GM10266 (cell line): Measurements from ENCODE around the gene RELN.
"Not testable (repeated sequence)": the region's sequence is repeated elsewhere in the genome, so short reads cannot be mapped to it uniquely, and the experiment has no call there.

ENCODE experiments used
- DNase-seq: peaks from one replicate; pipeline ENCODE4 v3.0.0; 2012; ENCODE audit errors: extremely low spot score
- TF ChIP-seq, protein P1 (sequence below): IDR thresholded peaks from 2 replicates; pipeline ENCODE4 v1.5.1; 2012; ENCODE audit warnings: mild to moderate bottlenecking, low read depth; ENCODE audit not compliant: control insufficient read depth, insufficient read depth; ENCODE audit errors: missing control alignments

The RELN gene

DNA sequence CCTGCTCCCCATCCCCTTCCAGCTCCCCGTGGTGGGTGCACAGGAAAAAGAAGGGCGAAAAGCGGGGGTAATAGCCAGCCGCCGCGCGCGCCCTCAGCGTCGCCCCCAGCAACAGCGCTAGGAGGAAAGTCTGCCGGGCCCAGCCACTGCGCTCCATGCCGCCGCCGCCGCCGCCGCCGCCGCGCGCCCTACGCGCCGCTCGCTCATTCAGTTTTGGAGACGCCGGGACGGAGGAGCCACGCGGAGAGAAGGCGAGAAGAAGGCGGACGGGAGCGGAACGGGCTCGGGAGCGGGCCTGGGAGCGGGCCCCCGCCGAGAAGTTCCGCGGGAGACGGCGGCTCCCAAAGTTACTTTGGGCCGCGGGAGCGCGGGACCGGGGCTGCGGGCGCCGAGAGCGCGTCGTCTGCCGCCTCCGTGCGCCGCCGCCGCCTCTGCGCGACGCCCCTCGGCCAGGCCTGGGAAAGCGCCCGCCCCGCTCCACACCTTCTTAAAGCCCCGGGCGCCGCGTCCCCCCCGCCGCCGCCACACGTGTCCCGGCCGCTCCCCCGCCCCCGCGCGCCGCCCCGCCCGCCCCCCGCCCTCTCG lies at the start of gene RELN:
Gene RELN, minus strand, starts transcription at position 459 of the 585 bp plus-strand sequence. Its CDS starts 302 bp downstream, at position 157.
- TF ChIP-seq, protein P1, sequence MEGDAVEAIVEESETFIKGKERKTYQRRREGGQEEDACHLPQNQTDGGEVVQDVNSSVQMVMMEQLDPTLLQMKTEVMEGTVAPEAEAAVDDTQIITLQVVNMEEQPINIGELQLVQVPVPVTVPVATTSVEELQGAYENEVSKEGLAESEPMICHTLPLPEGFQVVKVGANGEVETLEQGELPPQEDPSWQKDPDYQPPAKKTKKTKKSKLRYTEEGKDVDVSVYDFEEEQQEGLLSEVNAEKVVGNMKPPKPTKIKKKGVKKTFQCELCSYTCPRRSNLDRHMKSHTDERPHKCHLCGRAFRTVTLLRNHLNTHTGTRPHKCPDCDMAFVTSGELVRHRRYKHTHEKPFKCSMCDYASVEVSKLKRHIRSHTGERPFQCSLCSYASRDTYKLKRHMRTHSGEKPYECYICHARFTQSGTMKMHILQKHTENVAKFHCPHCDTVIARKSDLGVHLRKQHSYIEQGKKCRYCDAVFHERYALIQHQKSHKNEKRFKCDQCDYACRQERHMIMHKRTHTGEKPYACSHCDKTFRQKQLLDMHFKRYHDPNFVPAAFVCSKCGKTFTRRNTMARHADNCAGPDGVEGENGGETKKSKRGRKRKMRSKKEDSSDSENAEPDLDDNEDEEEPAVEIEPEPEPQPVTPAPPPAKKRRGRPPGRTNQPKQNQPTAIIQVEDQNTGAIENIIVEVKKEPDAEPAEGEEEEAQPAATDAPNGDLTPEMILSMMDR = no peak
- DNase-seq = peak; percentile 33

DNA sequence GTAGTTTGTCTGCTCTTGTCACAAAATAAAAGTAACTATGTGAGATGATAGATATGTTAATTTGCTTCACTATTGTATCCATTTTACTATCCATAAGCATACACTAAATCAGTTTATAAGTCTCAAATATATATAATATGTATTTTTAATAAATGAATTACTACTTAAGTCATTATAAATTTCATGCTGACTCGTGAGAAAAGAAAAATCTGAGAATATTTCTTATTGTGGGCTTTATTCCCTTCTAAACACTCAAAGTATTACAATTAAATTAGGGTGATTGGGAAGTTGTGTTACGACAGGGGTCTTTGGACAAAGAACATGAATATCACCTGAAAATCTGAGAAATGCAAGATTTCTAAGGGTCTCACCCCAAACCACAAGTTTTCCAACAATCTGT lies 48.7 kb upstream of the RELN start:
- no peak for DNase-seq
- TF ChIP-seq, protein P1 = no peak

DNA sequence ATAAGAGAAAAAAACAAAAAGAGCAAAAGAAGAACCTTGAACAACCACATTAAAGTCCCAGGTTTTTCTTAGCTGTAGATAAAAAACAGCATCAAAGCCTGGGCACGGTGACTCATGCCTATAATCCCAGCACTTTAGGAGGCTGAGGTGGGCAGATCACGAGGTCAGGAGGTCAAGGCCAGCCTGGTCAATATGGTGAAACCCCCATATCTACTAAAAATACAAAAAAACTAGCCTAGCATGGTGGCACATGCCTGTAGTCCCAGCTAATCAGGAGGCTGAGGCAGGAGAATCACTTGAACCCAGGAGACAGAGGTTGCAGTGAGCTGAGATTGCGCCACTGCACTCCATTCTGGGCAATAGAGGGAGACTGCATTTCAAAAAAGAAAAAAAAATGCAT lies 47.4 kb upstream of the RELN start:
- not testable (repeated sequence) for DNase-seq

DNA sequence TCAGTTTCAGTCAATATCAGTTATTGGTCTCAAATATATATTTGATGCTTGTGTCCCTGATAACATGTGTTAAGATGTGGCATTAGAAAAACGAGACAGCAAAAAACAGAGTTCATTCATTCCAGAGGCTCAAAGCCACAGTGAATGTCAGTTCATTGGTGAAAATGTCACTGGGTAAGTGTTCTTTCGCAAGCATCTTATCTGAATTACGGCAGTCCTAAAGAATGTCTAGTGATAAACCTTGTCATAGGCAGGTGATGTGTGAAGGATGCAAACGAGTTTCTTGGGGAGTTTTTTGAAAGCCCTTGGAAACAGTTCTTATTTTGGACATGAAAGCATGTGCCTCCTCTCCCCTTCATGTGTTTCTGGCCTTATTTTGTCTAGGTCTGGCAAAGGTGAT lies 45.9 kb upstream of the RELN start:
- TF ChIP-seq, protein P1 = no peak
- no peak for DNase-seq

DNA sequence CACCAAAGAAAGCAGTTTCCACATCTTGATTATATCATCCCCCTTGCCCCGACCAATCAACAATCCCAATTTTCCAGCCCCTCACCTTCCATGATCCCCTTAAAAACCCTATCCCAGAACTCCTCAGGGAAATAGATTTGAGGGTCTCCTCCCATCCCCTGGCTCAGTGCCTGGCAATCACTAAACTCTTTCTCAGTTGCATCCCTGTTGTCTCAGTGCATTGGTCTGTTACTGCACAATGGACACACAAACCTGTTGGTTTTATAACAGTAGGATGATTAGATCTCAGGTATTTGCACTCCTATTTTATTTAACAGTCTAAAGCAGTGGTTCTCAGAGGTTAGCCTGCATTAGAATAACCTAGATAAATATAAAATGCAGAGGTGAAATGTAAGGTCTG lies 45.2 kb upstream of the RELN start:
- DNase-seq = no peak
- TF ChIP-seq, protein P1 = no peak

DNA sequence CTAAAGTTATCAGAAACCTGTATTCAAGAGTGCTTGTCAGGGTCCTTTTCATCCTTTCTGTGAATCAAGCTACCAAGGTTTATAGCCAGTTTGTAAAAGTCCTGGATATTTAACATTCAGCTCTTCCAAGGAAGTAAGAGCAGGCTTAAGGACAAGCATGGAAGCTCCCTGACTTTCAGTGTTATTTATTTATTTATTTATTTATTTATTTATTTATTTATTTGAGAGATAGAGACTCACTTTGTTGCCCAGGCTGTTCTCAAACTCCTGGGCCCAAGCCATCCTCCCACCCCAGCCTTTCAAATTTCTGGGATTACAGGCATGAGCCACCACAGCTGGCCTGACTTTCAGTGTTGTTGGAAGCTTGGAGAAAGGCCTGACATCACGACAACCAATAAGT lies 44.4 kb upstream of the RELN start:
- no peak for DNase-seq
- TF ChIP-seq, protein P1 = no peak

DNA sequence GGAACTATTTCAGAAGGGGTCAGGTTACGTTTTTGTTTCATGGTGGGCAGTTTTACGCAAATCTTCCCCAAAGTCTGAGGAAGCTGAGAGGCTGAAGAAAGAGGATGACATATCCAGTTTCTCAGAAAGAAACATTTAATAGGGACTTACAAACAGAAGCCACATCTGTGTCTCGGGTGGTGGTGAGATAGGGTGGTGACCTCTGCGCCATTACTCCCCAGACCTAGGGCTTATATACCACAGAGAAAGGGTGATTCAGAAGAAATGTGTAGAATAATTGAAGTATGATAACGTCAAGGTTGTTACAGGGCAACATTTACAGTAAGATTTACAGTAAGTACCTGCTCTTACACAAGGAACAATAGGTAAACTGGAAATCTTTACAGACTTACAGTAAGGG lies 43.0 kb upstream of the RELN start:
- no peak for DNase-seq
- TF ChIP-seq, protein P1 = no peak

DNA sequence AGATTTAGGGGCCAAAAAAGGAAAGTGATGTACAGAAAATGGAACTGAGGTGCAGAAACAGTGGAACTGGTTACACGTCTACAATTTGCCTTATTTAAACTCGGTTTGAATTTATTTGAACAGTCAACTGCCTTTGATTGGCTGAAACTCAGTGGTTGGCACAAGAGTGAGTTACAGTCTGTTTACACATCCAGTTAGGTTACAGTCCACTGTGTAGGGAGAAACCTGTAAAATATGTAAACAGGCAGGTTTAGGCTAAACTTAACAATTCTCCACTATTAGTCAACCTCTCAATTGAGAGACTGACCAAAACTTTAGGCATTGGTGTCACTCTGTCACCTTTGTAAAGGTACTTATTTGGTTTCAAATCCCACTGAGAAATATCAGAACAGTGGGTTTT lies 40.3 kb upstream of the RELN start:
- TF ChIP-seq, protein P1 = no peak
- DNase-seq = no peak
